A673 (cell line): ENCODE data around the gene FRMPD4. TPM values are rescaled to one million over a fixed set of nuclear protein-coding genes. Genes with fewer than 3 reads are reported as not detected.

Experiments
- BruUV-seq: library from RNA; stranded (reverse); fragments of 400-500 nt; replicated peaks from 2 replicates; lab custom pipeline; 2021; lab: Mats Ljungman, UMichigan
- CTCF ChIA-PET: fragments of 300-600 bp; sonication (Branson Sonifier 250); formaldehyde crosslinking; loops from one replicate; lab custom pipeline; 2022; ENCODE audit warnings: antibody characterized with exemption; lab: Charles Lee
- POLR2A ChIA-PET: fragments of 300-600 bp; sonication (Branson Sonifier 250); formaldehyde crosslinking; loops from one replicate; lab custom pipeline; 2022; ENCODE audit warnings: antibody characterized with exemption; ENCODE audit not compliant: low non-redundant PET; lab: Charles Lee
- DNase-seq: peaks from one replicate; pipeline ENCODE4 v3.0.0-alpha.2; 2015; ENCODE audit warnings: low spot score
- H3K27ac ChIP-seq: fragments of 200-600 bp; sonication (generic); 2 replicates; pipeline ENCODE4 v1.5.1; 2016; ENCODE audit warnings: mixed run types, low read depth, mild to moderate bottlenecking, mixed read lengths, antibody characterized with exemption, low read length; ENCODE audit not compliant: poor library complexity, severe bottlenecking
- H3K27me3 ChIP-seq: fragments of 200-600 bp; sonication (generic); replicated peaks from 2 replicates; pipeline ENCODE4 v1.6.1; 2017; ENCODE audit warnings: mixed run types, low read depth, mild to moderate bottlenecking, mixed read lengths, antibody characterized with exemption, low read length; ENCODE audit not compliant: insufficient read depth, poor library complexity
- H3K36me3 ChIP-seq: fragments of 200-600 bp; sonication (generic); 2 replicates; pipeline ENCODE4 v1.6.1; 2016; ENCODE audit warnings: mixed run types, mild to moderate bottlenecking, mixed read lengths, antibody characterized with exemption, low read length; ENCODE audit not compliant: insufficient read depth, poor library complexity, severe bottlenecking
- H3K4me1 ChIP-seq: fragments of 200-600 bp; sonication (generic); 2 replicates; pipeline ENCODE4 v1.6.1; 2017; ENCODE audit warnings: mixed run types, mild to moderate bottlenecking, mixed read lengths, antibody characterized with exemption, low read length; ENCODE audit not compliant: insufficient read depth, poor library complexity, severe bottlenecking
- H3K4me3 ChIP-seq: fragments of 200-600 bp; sonication (generic); 2 replicates; pipeline ENCODE4 v1.5.1; 2016; ENCODE audit warnings: low read depth, mixed run types, mild to moderate bottlenecking, mixed read lengths, low read length; ENCODE audit not compliant: poor library complexity, severe bottlenecking
- H3K9me3 ChIP-seq: fragments of 200-600 bp; sonication (generic); 2 replicates; pipeline ENCODE4 v1.6.1; 2016; ENCODE audit warnings: mixed run types, low read depth, mild to moderate bottlenecking, mixed read lengths, antibody characterized with exemption, low read length; ENCODE audit not compliant: poor library complexity, severe bottlenecking
- EZH2 ChIP-seq: fragments of 200-600 bp; sonication (generic); IDR thresholded peaks from 2 replicates; pipeline ENCODE4 v1.6.1; 2017; ENCODE audit warnings: borderline replicate concordance, low read depth, mild to moderate bottlenecking, mixed read lengths, antibody characterized with exemption, low read length; ENCODE audit not compliant: poor library complexity, severe bottlenecking
- intact Hi-C: fragments of 100-400 bp; cut with micrococcal nuclease; formaldehyde crosslinking; loops from one replicate; pipeline ENCODE4 v1.10.0; 2022; ENCODE audit not compliant: unreplicated experiment
- total RNA-seq: library from RNA; stranded (reverse); gene quantifications from 2 replicates; pipeline ENCODE4 v1.2.3, GENCODE V29; 2021
- TF ChIP-seq, protein P1 (sequence below): fragments of 300-800, 200-600 bp; sonication (generic); conservative IDR thresholded peaks from 2 replicates; pipeline ENCODE4 v1.5.1; 2017; ENCODE audit warnings: low read depth, mild to moderate bottlenecking, antibody characterized with exemption, low read length, moderate library complexity, mixed read lengths

Gene FRMPD4
- total RNA-seq, 1 experiment from 2014 or later, result not detected

DNA sequence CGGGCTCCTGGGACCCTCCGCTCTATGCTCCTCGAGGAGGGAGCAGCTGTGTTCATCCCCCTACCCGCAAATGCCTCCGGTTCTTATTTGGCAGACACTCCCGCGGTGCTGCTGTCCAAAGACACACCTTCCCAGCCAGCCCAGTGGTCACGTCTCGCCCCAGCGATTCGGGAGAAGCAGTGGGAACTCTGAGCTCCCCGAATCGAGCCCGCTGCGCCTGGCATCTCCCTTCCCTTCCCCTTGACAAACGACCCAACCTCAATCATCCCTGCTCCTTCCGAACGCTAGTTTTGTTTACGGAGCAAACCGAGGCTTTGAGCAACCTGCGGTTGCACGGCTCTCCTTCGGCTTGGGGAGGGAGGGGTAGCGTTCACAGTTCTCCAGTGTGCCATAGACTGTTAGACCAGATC is 317 bp upstream of the FRMPD4 start:
- Histone ChIP-seq H3K36me3 (no peaks in the 10 kb centered on the region), H3K27me3 (peaks cover 23% of the 10 kb centered on the region), H3K4me3 (no peak overlapping the region), H3K27ac (no peak overlapping the region), H3K9me3 (no peaks in the 10 kb centered on the region), H3K4me1 (no peaks in the 10 kb centered on the region)
- BruUV-seq, result no TSS peak
- ChIA-PET POLR2A (no interaction called here), CTCF (no interaction called here)
- intact Hi-C loops, result no loop called here
- DNase-seq, result no peak
- TF ChIP-seq EZH2, result no peak
- TF ChIP-seq, protein P1, sequence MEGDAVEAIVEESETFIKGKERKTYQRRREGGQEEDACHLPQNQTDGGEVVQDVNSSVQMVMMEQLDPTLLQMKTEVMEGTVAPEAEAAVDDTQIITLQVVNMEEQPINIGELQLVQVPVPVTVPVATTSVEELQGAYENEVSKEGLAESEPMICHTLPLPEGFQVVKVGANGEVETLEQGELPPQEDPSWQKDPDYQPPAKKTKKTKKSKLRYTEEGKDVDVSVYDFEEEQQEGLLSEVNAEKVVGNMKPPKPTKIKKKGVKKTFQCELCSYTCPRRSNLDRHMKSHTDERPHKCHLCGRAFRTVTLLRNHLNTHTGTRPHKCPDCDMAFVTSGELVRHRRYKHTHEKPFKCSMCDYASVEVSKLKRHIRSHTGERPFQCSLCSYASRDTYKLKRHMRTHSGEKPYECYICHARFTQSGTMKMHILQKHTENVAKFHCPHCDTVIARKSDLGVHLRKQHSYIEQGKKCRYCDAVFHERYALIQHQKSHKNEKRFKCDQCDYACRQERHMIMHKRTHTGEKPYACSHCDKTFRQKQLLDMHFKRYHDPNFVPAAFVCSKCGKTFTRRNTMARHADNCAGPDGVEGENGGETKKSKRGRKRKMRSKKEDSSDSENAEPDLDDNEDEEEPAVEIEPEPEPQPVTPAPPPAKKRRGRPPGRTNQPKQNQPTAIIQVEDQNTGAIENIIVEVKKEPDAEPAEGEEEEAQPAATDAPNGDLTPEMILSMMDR, result no peak

DNA sequence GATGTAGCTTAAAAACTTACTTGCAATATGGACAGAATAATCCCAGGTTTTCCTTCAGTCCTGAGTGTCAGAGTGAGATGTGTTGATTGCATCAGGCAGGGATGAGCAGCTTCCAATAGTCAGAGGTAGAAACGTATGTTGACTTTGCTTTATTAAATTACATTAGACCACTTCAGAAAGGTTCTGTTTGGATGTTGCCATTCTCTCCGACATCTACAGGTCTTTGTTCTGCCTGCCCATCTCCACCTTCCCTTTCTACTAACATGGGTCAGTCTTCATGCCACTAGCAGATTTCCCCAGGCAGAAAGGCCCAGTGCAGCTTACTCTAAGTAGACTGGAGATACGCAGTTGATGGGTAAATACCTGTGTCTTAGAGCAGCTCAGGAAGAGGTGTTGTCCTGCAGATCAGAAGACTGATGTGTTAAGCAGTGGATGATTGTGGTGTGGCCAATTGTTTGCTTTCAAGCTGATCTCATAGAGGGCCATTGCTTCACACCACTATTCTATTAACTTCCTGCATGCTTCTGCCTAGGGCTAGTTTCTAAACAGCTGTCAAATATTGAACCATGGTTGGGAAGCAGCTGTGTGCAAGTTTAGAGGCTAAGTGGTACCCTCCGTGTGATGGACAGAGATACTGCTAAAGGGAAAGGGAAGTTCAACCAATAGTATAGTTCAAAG is 1.8 kb downstream of the FRMPD4 start:
- Histone ChIP-seq H3K9me3 (no peaks in the 10 kb centered on the region), H3K27ac (no peak overlapping the region), H3K27me3 (peaks cover 23% of the 10 kb centered on the region), H3K36me3 (no peaks in the 10 kb centered on the region), H3K4me1 (no peaks in the 10 kb centered on the region), H3K4me3 (no peak overlapping the region)
- DNase-seq, result no peak
- intact Hi-C loops, result no loop called here
- POLR2A ChIA-PET, result no interaction called here
- CTCF ChIA-PET, result no interaction called here
- TF ChIP-seq EZH2, result no peak
- TF ChIP-seq, protein P1, result no peak
- BruUV-seq, result no TSS peak

GRCh38 chrX:12141511-12141910 is 3.2 kb downstream of the FRMPD4 start:
- no peaks in the 10 kb centered on the region for H3K36me3 ChIP-seq
- CTCF ChIA-PET, result no interaction called here
- H3K9me3 ChIP-seq, result no peaks in the 10 kb centered on the region
- no peaks in the 10 kb centered on the region for H3K4me1 ChIP-seq
- POLR2A ChIA-PET, result no interaction called here
- DNase-seq, result no peak
- H3K27ac ChIP-seq, result no peak overlapping the region
- no TSS peak for BruUV-seq
- peaks cover 23% of the 10 kb centered on the region for H3K27me3 ChIP-seq
- no peak overlapping the region for H3K4me3 ChIP-seq
- intact Hi-C loops, result no loop called here
- TF ChIP-seq EZH2, result no peak
- TF ChIP-seq, protein P1, result no peak
